H1 (cell line): Measurements from ENCODE around the gene AP2A2. TPM values are rescaled to one million over a fixed set of nuclear protein-coding genes. Genes with fewer than 3 reads are reported as not detected.

ENCODE experiments used
- EGR1 ChIP-seq: IDR thresholded peaks from 2 replicates; pipeline ENCODE4 v1.6.1; 2011; ENCODE audit warnings: low read depth, low read length, borderline replicate concordance
- HDAC6 ChIP-seq: IDR thresholded peaks from one replicate; pipeline ENCODE4 v1.7.1; 2012; ENCODE audit warnings: low read depth, mild to moderate bottlenecking, inconsistent platforms, low read length, moderate library complexity
- KDM5A ChIP-seq: fragments of 200-600 bp; IDR thresholded peaks from 2 replicates; pipeline ENCODE4 v1.7.1; 2012; ENCODE audit warnings: mild to moderate bottlenecking, low read length, inconsistent platforms, mixed read lengths
- RBBP5 ChIP-seq: IDR thresholded peaks from 2 replicates; pipeline ENCODE4 v1.7.1; 2012; ENCODE audit warnings: low read depth, mild to moderate bottlenecking, inconsistent platforms, low read length, moderate library complexity, borderline replicate concordance
- RXRA ChIP-seq: IDR thresholded peaks from 2 replicates; pipeline ENCODE4 v1.6.1; 2011; ENCODE audit warnings: low read depth, mild to moderate bottlenecking, low read length, moderate library complexity; ENCODE audit not compliant: insufficient read depth
- SIRT6 ChIP-seq: IDR thresholded peaks from one replicate; pipeline ENCODE4 v1.7.1; 2012; ENCODE audit warnings: low read length, inconsistent platforms
- ZNF274 ChIP-seq: IDR thresholded peaks from 2 replicates; pipeline ENCODE4 v1.7.0; 2012; ENCODE audit warnings: low read length, borderline replicate concordance; ENCODE audit errors: extremely low read depth
- polyA plus RNA-seq, 7 experiments: library from polyadenylated mRNA; depleted of rRNA in 3 of 7; stranded (reverse) in 5 of 7; unstranded in 2 of 7; fragments of >200 nt in 5 of 7; fragments of 200-250 nt in 2 of 7; gene quantifications; 1 replicate in 5 of 7; 2 replicates in 1 of 7; 4 replicates in 1 of 7; pipeline versions ENCODE4 v1.2.1 to v1.2.3, GENCODE V29; 2011 to 2013; ENCODE audit warnings: missing spikeins in 2 of 7, mixed read lengths in 2 of 7
- total RNA-seq: library from RNA; stranded (reverse); fragmentation: NEBNext Ultra II Directional; extraction: Animal tissue kit (Norgen Biotek cat#: 25700); gene quantifications from 2 replicates; pipeline ENCODE4 v1.2.1, GENCODE V29; 2021

The AP2A2 gene
- total and polyA plus RNA-seq, 2 of the 8 experiments (the other 6 are each of a cell fraction or from before 2014, with no cell fraction given) = 50.0 to 65.0 TPM

DNA sequence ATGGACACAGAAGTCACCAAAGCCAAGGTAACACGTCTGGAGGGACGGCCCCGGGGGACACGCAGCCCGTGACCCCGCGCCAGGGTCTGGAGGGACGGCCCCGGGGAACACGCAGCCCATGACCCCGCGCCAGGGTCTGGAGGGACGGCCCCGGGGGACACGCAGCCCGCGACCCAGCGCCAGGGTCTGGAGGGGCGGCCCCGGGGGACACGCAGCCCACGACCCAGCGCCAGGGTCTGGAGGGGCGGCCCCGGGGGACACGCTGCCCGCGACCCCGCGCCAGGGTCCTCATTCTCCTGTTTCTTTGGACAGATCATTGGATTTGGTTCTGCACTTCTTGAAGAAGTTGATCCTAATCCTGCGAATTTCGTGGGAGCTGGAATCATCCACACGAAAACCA lies 83.7 kb downstream of the AP2A2 start (continued):
- TF ChIP-seq RBBP5 (no peak), HDAC6 (no peak), RXRA (no peak), ZNF274 (no peak), SIRT6 (no peak), EGR1 (no peak), KDM5A (no peak)
